ENCODE results near the gene XRCC5.

- TF ChIP-seq POLR2A (IDR thresholded peaks at IDR 0.05) (no peak), CTCF (IDR thresholded peaks at IDR 0.05 in 4 of 5, conservative IDR thresholded peaks at IDR 0.05 in 1 of 5) (no peak)
Observed at GRCh38 chr2:216231867-216232266, 122.7 kb downstream of the XRCC5 start.
